Stimulated activated naive CD8-positive, alpha-beta T cell treated with anti-CD3 and anti-CD28 coated beads, Interleukin-15, amount 100 ng/mL, for 72 hours (primary cell): Measurements from ENCODE around the gene MTA1.

Experiments
- ATAC-seq: fragments of 150-1000 bp; cut with Tn5 transposase; 2 replicates; pipeline ENCODE4 v1.10.0; 2021; ENCODE audit warnings: mild to moderate bottlenecking, moderate library complexity
- DNase-seq, 2 donors: peaks; one replicate each; pipeline ENCODE4 v3.0.0; 2021 to 2022
- H3K27ac Mint-ChIP-seq, 2 donors: one replicate each; pipeline ENCODE4 v1.8.0; 2022; ENCODE audit warnings: mild to moderate bottlenecking in 2 of 2, mixed read lengths in 2 of 2, moderate library complexity in 2 of 2
- H3K27me3 Mint-ChIP-seq: one replicate; pipeline ENCODE4 v1.8.0; 2022; ENCODE audit warnings: mixed read lengths
- H3K4me1 Mint-ChIP-seq: one replicate; pipeline ENCODE4 v1.8.0; 2022; ENCODE audit warnings: mild to moderate bottlenecking, mixed read lengths
- H3K4me3 Mint-ChIP-seq, 2 donors: one replicate each; pipeline ENCODE4 v1.8.0; 2022; ENCODE audit warnings: mild to moderate bottlenecking in 2 of 2, mixed read lengths in 2 of 2, moderate library complexity in 1 of 2
- H3K9me3 Mint-ChIP-seq, 2 donors: one replicate each; pipeline ENCODE4 v1.8.0; 2022; ENCODE audit warnings: mixed read lengths in 2 of 2

Gene MTA1

DNA sequence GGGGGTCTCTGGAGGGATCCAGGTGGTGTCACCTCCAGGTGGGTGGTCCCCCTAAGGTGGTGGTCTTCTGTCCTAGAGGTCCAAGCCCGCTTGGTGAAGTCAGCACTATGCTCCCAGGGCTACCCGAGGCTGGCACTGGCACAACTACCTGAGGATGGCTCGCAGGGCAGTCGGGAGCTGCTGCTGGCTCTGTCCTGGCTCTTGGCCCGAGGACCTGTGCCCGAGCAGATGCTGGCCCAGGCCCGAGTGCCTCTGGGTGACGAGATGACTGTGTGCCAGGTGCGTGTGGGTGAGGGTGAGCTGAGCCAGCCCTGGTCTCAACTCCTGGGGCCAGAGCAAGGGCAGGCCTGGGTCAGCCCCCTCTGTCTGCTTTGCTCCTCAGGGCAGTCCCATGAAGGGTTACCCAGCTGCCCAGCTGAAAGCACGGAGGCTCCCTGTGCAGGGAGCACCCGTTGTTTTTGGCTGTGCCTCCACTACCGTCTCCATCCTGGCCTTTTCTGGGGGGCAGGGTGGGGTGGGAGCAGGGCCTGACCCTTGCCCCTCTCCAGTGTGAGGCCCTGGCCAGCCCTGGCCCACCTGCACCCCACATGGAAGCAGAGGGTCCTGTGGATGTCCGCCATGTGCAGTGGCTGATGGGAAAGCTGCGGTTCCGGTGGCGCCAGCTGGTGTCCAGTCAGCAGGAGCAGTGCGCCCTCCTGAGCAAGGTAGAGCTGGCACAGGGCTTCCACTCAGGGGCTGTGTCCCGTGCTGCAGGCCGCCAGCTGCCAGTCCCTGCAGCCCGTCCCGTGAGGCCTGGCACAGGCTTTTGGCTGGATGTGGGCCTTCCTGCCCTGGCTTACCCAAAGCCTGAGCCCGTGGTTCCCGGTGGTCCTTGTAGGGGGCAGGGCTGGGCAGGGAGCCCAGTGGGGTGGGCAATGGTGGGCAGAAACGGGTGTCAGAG, 72.7 kb downstream of the MTA1 start:
- Mint-ChIP-seq H3K27me3 (no peaks in the 10 kb centered on the region), H3K9me3 (no peaks in the 10 kb centered on the region), H3K27ac (peak overlapping the region in 1 of 2 donors; percentile 94), H3K4me3 (peak overlapping the region; percentile 82 to 84), H3K4me1 (peaks cover 31% of the 10 kb centered on the region)
- ATAC-seq: no peak
- DNase-seq: no peak

GRCh38 chr14:105492971-105493871, 73.6 kb downstream of the MTA1 start:
- Mint-ChIP-seq H3K4me3 (peak overlapping the region; percentile 29 to 48), H3K9me3 (no peaks in the 10 kb centered on the region), H3K27me3 (no peaks in the 10 kb centered on the region), H3K4me1 (peaks cover 25% of the 10 kb centered on the region), H3K27ac (no peak overlapping the region)
- no peak for ATAC-seq
- no peak for DNase-seq

DNA sequence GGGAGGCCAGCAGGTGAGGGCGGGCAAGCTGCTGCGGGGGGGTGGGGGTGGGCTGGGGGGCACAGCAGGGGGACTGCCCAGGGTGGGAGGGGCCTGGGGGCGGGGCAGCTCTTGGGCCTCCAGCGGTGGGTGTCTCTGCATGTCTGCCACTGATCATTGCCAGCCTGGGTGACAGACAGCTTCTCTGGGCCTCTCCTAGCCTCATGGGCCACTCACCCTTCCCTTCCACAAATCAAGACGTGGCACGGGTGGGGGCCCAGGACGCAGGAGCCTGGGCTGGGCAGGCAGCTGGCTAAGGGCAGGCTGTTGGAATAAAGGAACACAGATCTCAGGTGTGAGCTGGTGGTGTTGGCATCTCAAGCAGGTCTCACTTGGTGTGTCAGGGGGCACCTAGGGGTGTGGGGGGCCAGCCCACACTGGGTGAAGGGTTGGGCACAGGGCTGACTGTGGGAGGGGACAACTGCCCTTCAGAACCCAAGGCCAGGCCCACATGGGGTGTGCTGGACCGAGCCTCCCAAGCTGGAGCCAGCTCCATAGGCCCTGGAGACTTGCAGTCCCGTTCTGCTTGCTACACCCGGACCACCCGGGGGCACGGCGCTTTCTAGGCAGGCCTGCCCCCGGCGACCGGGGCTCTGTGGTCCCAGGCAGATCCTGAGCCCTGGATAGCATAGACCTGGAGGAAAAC, 74.4 kb downstream of the MTA1 start:
- H3K9me3 Mint-ChIP-seq: no peaks in the 10 kb centered on the region
- H3K27ac Mint-ChIP-seq: no peak overlapping the region
- no peak for ATAC-seq
- DNase-seq: no peak
- no peaks in the 10 kb centered on the region for H3K27me3 Mint-ChIP-seq
- no peak overlapping the region for H3K4me3 Mint-ChIP-seq
- peaks cover 17% of the 10 kb centered on the region for H3K4me1 Mint-ChIP-seq

DNA sequence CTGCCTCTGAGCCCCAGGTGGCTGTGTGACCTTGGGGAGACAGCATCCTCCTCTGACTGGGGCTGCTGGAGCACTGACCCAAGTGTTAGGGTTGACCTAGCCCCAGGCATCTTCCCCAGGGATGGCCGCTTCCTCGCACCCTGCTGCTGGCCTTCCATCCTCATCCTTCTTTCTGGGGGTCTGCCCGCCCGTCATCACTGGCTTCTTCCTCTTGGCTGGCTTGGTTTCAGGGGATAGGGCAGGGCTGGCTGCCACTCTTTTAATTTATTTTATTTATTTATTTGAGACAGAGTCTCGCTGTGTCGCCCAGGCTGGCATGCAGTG, 74.9 kb downstream of the MTA1 start:
- Mint-ChIP-seq H3K4me3 (no peak overlapping the region), H3K4me1 (peaks cover 12% of the 10 kb centered on the region), H3K27me3 (no peaks in the 10 kb centered on the region), H3K27ac (no peak overlapping the region), H3K9me3 (no peaks in the 10 kb centered on the region)
- ATAC-seq (no peak), DNase-seq (no peak)

- ATAC-seq (no peak), DNase-seq (no peak)
- Mint-ChIP-seq H3K27ac (no peak overlapping the region), H3K27me3 (no peaks in the 10 kb centered on the region), H3K9me3 (no peaks in the 10 kb centered on the region), H3K4me1 (peaks cover 8% of the 10 kb centered on the region), H3K4me3 (no peak overlapping the region)
Measured at GRCh38 chr14:105495101-105495989, 75.7 kb downstream of the MTA1 start.

GRCh38 chr14:105495990-105496830, 76.6 kb downstream of the MTA1 start:
- ATAC-seq (no peak), DNase-seq (no peak)
- Mint-ChIP-seq H3K9me3 (no peaks in the 10 kb centered on the region), H3K27me3 (no peaks in the 10 kb centered on the region), H3K4me3 (no peak overlapping the region), H3K27ac (peak overlapping the region in 1 of 2 donors; percentile 78), H3K4me1 (peaks cover 8% of the 10 kb centered on the region)

GRCh38 chr14:105496831-105497591, 77.4 kb downstream of the MTA1 start:
- no peak for DNase-seq
- Mint-ChIP-seq H3K4me1 (peaks cover 3% of the 10 kb centered on the region), H3K9me3 (no peaks in the 10 kb centered on the region), H3K27ac (no peak overlapping the region), H3K4me3 (no peak overlapping the region), H3K27me3 (no peaks in the 10 kb centered on the region)
- ATAC-seq: no peak

DNA sequence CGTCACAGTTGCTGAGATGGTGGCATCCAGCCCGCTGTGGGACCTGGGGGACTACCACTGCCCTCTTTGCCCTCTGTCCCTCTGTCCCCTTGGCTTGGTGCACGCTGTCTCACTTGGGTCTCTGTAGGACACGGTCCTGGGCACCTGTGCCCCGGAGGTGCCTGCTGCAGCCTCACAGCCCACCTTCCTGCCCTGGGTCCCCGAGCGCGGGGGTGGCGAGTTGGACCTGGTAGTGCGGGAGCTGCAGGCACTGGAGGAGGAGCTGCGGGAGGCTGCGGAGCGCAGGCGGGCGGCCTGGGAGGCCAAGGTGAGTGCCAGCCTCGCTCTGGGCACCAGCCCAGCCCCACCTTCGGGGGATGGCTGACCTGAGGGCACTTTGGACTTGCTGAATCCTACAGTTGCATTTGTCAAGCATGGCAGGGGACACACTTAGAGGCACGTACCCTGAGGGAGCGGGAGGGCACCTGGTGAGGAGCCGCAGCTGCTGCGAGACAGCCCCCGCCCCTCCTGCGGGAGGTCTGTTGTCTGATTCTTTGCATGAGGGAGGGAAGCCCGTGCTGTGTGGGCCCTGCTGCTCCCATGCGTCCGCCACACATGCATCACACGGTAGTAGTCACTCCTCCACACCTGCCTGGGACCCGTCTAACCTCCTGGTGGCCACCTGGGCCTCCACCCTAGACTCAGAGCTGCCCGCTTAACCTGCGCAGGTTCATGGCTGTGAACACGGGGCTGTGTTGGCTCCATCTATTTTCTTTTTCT, 78.2 kb downstream of the MTA1 start:
- ATAC-seq: no peak
- H3K4me1 Mint-ChIP-seq: no peaks in the 10 kb centered on the region
- no peak for DNase-seq
- H3K4me3 Mint-ChIP-seq: no peak overlapping the region
- no peaks in the 10 kb centered on the region for H3K9me3 Mint-ChIP-seq
- H3K27ac Mint-ChIP-seq: no peak overlapping the region
- H3K27me3 Mint-ChIP-seq: peaks cover 5% of the 10 kb centered on the region

DNA sequence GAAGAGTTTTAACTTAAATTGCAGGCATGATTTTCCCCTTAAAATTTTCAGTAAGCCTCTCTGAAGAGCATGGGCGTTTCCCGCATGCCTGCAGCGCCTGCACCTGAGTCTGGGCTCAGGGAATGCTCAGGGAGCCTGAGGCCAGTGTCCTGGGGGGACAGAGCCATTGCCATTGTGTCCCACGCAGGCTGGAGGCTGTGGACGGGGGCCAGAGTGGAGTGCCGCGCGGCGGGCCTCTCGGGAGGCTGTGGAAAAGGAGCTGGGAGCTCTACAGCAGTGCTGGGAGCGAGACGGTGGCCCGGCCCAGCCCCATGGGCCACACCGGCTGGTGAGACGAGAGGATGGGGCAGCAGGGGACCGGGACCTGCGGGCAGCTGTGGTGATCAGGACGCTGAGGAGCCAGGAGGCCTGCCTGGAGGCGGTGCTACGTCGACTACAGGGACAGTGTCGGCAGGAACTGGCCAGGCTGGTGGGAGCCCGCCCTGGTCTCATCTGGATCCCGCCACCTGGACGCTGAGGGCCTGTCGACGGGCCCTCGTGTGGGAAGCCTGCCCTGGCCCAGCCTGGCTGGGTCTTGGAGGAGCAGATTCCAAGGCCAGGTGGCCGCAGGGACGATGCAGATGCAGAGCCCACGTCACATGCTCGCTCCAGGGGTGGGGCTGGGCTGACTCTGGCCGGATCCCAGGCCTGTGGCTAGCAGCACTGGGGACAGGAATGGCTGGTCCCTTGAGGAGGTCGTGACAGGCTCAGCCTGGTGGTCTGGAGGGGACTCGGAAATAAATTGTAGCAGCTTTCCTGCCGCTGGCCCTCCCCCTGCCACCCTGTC, 79.0 kb downstream of the MTA1 start:
- H3K27ac Mint-ChIP-seq: peak overlapping the region in 1 of 2 donors; percentile 56
- H3K9me3 Mint-ChIP-seq: no peaks in the 10 kb centered on the region
- H3K27me3 Mint-ChIP-seq: peaks cover 10% of the 10 kb centered on the region
- H3K4me1 Mint-ChIP-seq: no peaks in the 10 kb centered on the region
- DNase-seq (no peak), ATAC-seq (no peak)
- H3K4me3 Mint-ChIP-seq: no peak overlapping the region

GRCh38 chr14:105499256-105500035, 79.8 kb downstream of the MTA1 start:
- DNase-seq (no peak), ATAC-seq (peak; percentile 3)
- H3K27ac Mint-ChIP-seq: peak overlapping the region in 1 of 2 donors; percentile 19
- no peak overlapping the region for H3K4me3 Mint-ChIP-seq
- H3K4me1 Mint-ChIP-seq: no peaks in the 10 kb centered on the region
- H3K9me3 Mint-ChIP-seq: no peaks in the 10 kb centered on the region
- peaks cover 18% of the 10 kb centered on the region for H3K27me3 Mint-ChIP-seq

- Mint-ChIP-seq H3K9me3 (no peaks in the 10 kb centered on the region), H3K27me3 (peaks cover 25% of the 10 kb centered on the region), H3K4me3 (no peak overlapping the region), H3K27ac (no peak overlapping the region), H3K4me1 (no peaks in the 10 kb centered on the region)
- DNase-seq: no peak
- no peak for ATAC-seq
Measured at GRCh38 chr14:105500036-105500725, 80.6 kb downstream of the MTA1 start.
